Osteocyte (in vitro differentiated cells): ENCODE results near the gene ATXN10. TPM values are rescaled to one million over a fixed set of nuclear protein-coding genes. Genes with fewer than 3 reads are reported as not detected.

ENCODE experiments used
- DNase-seq: peaks from one replicate; pipeline ENCODE4 v3.0.0; 2021; ENCODE audit warnings: mixed read lengths; ENCODE audit not compliant: unreplicated experiment; ENCODE audit errors: extremely low spot score
- H3K27ac Mint-ChIP-seq: one replicate; pipeline ENCODE4 v1.8.0; 2021; ENCODE audit warnings: mild to moderate bottlenecking, mixed read lengths; ENCODE audit not compliant: unreplicated experiment
- H3K27me3 Mint-ChIP-seq: one replicate; pipeline ENCODE4 v1.8.0; 2021; ENCODE audit warnings: mixed read lengths; ENCODE audit not compliant: unreplicated experiment
- H3K36me3 Mint-ChIP-seq: one replicate; pipeline ENCODE4 v1.8.0; 2021; ENCODE audit warnings: mixed read lengths; ENCODE audit not compliant: unreplicated experiment
- H3K4me1 Mint-ChIP-seq: one replicate; pipeline ENCODE4 v1.8.0; 2021; ENCODE audit warnings: mixed read lengths; ENCODE audit not compliant: unreplicated experiment
- H3K4me3 Mint-ChIP-seq: one replicate; pipeline ENCODE4 v1.8.0; 2021; ENCODE audit warnings: mild to moderate bottlenecking, moderate library complexity, mixed read lengths; ENCODE audit not compliant: unreplicated experiment
- H3K9me3 Mint-ChIP-seq: one replicate; pipeline ENCODE4 v1.8.0; 2021; ENCODE audit warnings: mixed read lengths; ENCODE audit not compliant: unreplicated experiment
- CTCF ChIP-seq: fragments of 200-600 bp; sonication (generic); IDR thresholded peaks from 2 replicates; pipeline ENCODE4 v1.5.0; 2021; ENCODE audit warnings: antibody characterized with exemption, mild to moderate bottlenecking, moderate library complexity
- total RNA-seq: library from RNA; stranded (reverse); gene quantifications from 2 replicates; pipeline ENCODE4 v1.2.1, GENCODE V29; 2021

The ATXN10 gene
- total RNA-seq, 1 donor from 2014 or later, result 164 TPM

GRCh38 chr22:45693835-45694234, 22.2 kb downstream of the ATXN10 start:
- Mint-ChIP-seq H3K27ac (no peak overlapping the region), H3K36me3 (peaks cover 29% of the 10 kb centered on the region)

GRCh38 chr22:45696227-45696626, 24.6 kb downstream of the ATXN10 start:
- Mint-ChIP-seq H3K4me1 (peaks cover 20% of the 10 kb centered on the region), H3K27me3 (no peaks in the 10 kb centered on the region), H3K27ac (no peak overlapping the region), H3K4me3 (no peak overlapping the region), H3K9me3 (no peaks in the 10 kb centered on the region), H3K36me3 (peaks cover 36% of the 10 kb centered on the region)
- no peak for DNase-seq
- TF ChIP-seq CTCF, result no peak

More at GRCh38 chr22:45693835-45694234, 22.2 kb downstream of the ATXN10 start:
- Mint-ChIP-seq H3K4me1 (peaks cover 41% of the 10 kb centered on the region), H3K27me3 (no peaks in the 10 kb centered on the region), H3K4me3 (no peak overlapping the region), H3K9me3 (no peaks in the 10 kb centered on the region)
- no peak for DNase-seq
- no peak for TF ChIP-seq CTCF

GRCh38 chr22:45698094-45698493, 26.5 kb downstream of the ATXN10 start:
- no peaks in the 10 kb centered on the region for H3K27me3 Mint-ChIP-seq
- peaks cover 50% of the 10 kb centered on the region for H3K36me3 Mint-ChIP-seq
- TF ChIP-seq CTCF, result no peak
- H3K4me1 Mint-ChIP-seq, result peaks cover 6% of the 10 kb centered on the region
- H3K27ac Mint-ChIP-seq, result no peak overlapping the region
- H3K9me3 Mint-ChIP-seq, result no peaks in the 10 kb centered on the region
- H3K4me3 Mint-ChIP-seq, result no peak overlapping the region
- DNase-seq, result no peak

- no peak overlapping the region for H3K27ac Mint-ChIP-seq
- no peak for TF ChIP-seq CTCF
- H3K9me3 Mint-ChIP-seq, result peaks cover 5% of the 10 kb centered on the region
Observed at GRCh38 chr22:45702981-45703380, 31.3 kb downstream of the ATXN10 start.

GRCh38 chr22:45703758-45704157, 32.1 kb downstream of the ATXN10 start:
- no peaks in the 10 kb centered on the region for H3K27me3 Mint-ChIP-seq
- H3K36me3 Mint-ChIP-seq, result peaks cover 70% of the 10 kb centered on the region
- no peak for TF ChIP-seq CTCF
- peaks cover 5% of the 10 kb centered on the region for H3K9me3 Mint-ChIP-seq
- no peak overlapping the region for H3K4me3 Mint-ChIP-seq
- H3K4me1 Mint-ChIP-seq, result peaks cover 21% of the 10 kb centered on the region
- no peak for DNase-seq
- H3K27ac Mint-ChIP-seq, result no peak overlapping the region

More at GRCh38 chr22:45702981-45703380, 31.3 kb downstream of the ATXN10 start:
- H3K36me3 Mint-ChIP-seq, result peaks cover 70% of the 10 kb centered on the region
- peaks cover 20% of the 10 kb centered on the region for H3K4me1 Mint-ChIP-seq
- no peak for DNase-seq
- H3K27me3 Mint-ChIP-seq, result no peaks in the 10 kb centered on the region
- no peak overlapping the region for H3K4me3 Mint-ChIP-seq
